Neutrophil (primary cell): Measurements from ENCODE around the gene PRRC2C.

Experiments used
- H3K27ac ChIP-seq: fragments of 200-600 bp; sonication (generic); 2 replicates; pipeline ENCODE4 v1.5.1; 2016; ENCODE audit warnings: mild to moderate bottlenecking, moderate library complexity
- H3K27me3 ChIP-seq: fragments of 200-600 bp; sonication (generic); 2 replicates; pipeline ENCODE4 v1.6.0; 2016; ENCODE audit warnings: mild to moderate bottlenecking
- H3K36me3 ChIP-seq: fragments of 200-600 bp; sonication (generic); 2 replicates; pipeline ENCODE4 v1.5.1; 2017
- H3K4me1 ChIP-seq, 2 experiments: fragments of 200-600 bp in 1 of 2; sonication (generic) in 1 of 2; 1 replicate in 1 of 2; 2 replicates in 1 of 2; pipeline versions ENCODE4 v1.5.1 to v1.6.1; 2013 to 2016; ENCODE audit warnings: low read depth in 1 of 2, low read length in 1 of 2, mild to moderate bottlenecking in 1 of 2, moderate library complexity in 1 of 2; ENCODE audit not compliant: control insufficient read depth in 1 of 2, insufficient read depth in 1 of 2
- H3K4me3 ChIP-seq, 2 experiments: fragments of 200-600 bp in 1 of 2; sonication (generic) in 1 of 2; 1 replicate in 1 of 2; 2 replicates in 1 of 2; pipeline ENCODE4 v1.5.1; 2013 to 2016; ENCODE audit warnings: low read depth in 1 of 2, low read length in 1 of 2, mild to moderate bottlenecking in 1 of 2, moderate library complexity in 1 of 2
- H3K9me3 ChIP-seq: fragments of 200-600 bp; sonication (generic); 2 replicates; pipeline ENCODE4 v1.5.1; 2016
- CTCF ChIP-seq: fragments of 200-600 bp; sonication (generic); IDR thresholded peaks from 2 replicates; pipeline ENCODE4 v1.5.1; 2016; ENCODE audit warnings: antibody characterized with exemption

The PRRC2C gene

GRCh38 chr1:171472183-171472647 lies 13.1 kb upstream of the PRRC2C start:
- TF ChIP-seq CTCF = no peak
- Histone ChIP-seq H3K27ac (no peak overlapping the region), H3K36me3 (no peaks in the 10 kb centered on the region), H3K4me1 (no peaks in the 10 kb centered on the region), H3K27me3 (no peaks in the 10 kb centered on the region), H3K9me3 (no peaks in the 10 kb centered on the region), H3K4me3 (no peak overlapping the region)

- no peak overlapping the region for H3K4me3 ChIP-seq
- no peaks in the 10 kb centered on the region for H3K27me3 ChIP-seq
- H3K9me3 ChIP-seq = no peaks in the 10 kb centered on the region
- no peaks in the 10 kb centered on the region for H3K36me3 ChIP-seq
- TF ChIP-seq CTCF = no peak
- no peaks in the 10 kb centered on the region for H3K4me1 ChIP-seq
- H3K27ac ChIP-seq = no peak overlapping the region
Observed at GRCh38 chr1:171476829-171477228, 8.5 kb upstream of the PRRC2C start.

- no peak overlapping the region for H3K4me3 ChIP-seq
- H3K27me3 ChIP-seq = no peaks in the 10 kb centered on the region
- no peaks in the 10 kb centered on the region for H3K36me3 ChIP-seq
- no peaks in the 10 kb centered on the region for H3K9me3 ChIP-seq
- H3K4me1 ChIP-seq = no peaks in the 10 kb centered on the region
- no peak overlapping the region for H3K27ac ChIP-seq
- TF ChIP-seq CTCF = no peak
Observed at GRCh38 chr1:171477804-171478203, 7.5 kb upstream of the PRRC2C start.

GRCh38 chr1:171480035-171480434 lies 5.3 kb upstream of the PRRC2C start:
- no peak overlapping the region for H3K4me3 ChIP-seq
- TF ChIP-seq CTCF = no peak
- H3K36me3 ChIP-seq = no peaks in the 10 kb centered on the region
- H3K27me3 ChIP-seq = no peaks in the 10 kb centered on the region
- no peaks in the 10 kb centered on the region for H3K9me3 ChIP-seq
- no peak overlapping the region for H3K27ac ChIP-seq
- H3K4me1 ChIP-seq = peaks cover 7 to 8% of the 10 kb centered on the region in 2 experiments

- no peak for TF ChIP-seq CTCF
- H3K9me3 ChIP-seq = no peaks in the 10 kb centered on the region
- H3K27me3 ChIP-seq = no peaks in the 10 kb centered on the region
- peaks cover 26 to 27% of the 10 kb centered on the region in 2 experiments for H3K4me1 ChIP-seq
- peak overlapping the region; percentile 62 to 98 for H3K4me3 ChIP-seq
- no peaks in the 10 kb centered on the region for H3K36me3 ChIP-seq
- peak overlapping the region; percentile 98 for H3K27ac ChIP-seq
Observed at GRCh38 chr1:171484760-171485374, 463 bp upstream of the PRRC2C start.
